DOHH2 (cell line): ENCODE measurements around the gene SH2D5.

Experiments
- EZH2phosphoT487 ChIP-seq: fragments of 200-600 bp; sonication (generic); IDR thresholded peaks from 2 replicates; pipeline ENCODE4 v1.6.1; 2017; ENCODE audit warnings: borderline replicate concordance, mild to moderate bottlenecking, antibody characterized with exemption, low read length, moderate library complexity, mixed read lengths
- TF ChIP-seq, protein P1 (sequence below): fragments of 200-600 bp; sonication (generic); IDR thresholded peaks from one replicate; pipeline ENCODE4 v1.5.1; 2014; ENCODE audit warnings: antibody characterized with exemption, mild to moderate bottlenecking, low read depth, low read length; ENCODE audit not compliant: poor library complexity, severe bottlenecking

DNA sequence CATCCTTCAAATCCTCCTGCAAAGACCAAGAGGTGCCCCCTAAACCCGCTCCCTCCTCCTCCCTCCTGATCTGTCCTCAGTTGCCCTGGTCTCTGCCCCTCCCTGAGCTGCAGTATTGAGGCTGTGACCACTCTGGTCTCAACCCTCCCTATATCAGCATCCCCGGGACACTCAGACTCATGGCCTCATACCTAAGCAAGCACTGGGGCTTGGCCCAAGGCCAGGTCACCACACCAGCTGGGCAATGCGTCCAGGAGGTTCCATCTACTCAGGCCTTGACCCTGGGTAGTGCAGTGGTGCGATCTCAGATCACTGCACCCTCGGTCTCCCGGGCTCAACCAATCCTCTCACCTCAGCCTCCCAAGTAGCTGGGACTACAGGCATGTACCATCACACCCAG is 24.4 kb downstream of the SH2D5 start:
- TF ChIP-seq, protein P1, sequence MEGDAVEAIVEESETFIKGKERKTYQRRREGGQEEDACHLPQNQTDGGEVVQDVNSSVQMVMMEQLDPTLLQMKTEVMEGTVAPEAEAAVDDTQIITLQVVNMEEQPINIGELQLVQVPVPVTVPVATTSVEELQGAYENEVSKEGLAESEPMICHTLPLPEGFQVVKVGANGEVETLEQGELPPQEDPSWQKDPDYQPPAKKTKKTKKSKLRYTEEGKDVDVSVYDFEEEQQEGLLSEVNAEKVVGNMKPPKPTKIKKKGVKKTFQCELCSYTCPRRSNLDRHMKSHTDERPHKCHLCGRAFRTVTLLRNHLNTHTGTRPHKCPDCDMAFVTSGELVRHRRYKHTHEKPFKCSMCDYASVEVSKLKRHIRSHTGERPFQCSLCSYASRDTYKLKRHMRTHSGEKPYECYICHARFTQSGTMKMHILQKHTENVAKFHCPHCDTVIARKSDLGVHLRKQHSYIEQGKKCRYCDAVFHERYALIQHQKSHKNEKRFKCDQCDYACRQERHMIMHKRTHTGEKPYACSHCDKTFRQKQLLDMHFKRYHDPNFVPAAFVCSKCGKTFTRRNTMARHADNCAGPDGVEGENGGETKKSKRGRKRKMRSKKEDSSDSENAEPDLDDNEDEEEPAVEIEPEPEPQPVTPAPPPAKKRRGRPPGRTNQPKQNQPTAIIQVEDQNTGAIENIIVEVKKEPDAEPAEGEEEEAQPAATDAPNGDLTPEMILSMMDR, result no peak
- no peak for TF ChIP-seq EZH2phosphoT487
